C4-2B (cell line): ENCODE measurements around the gene NSD1.
A peak's percentile ranks its signal among the peaks of the same experiment; 100 is the strongest.

Experiments
- ZFX ChIP-seq: fragments of 450-650 bp; IDR thresholded peaks from 2 replicates; pipeline ENCODE4 v1.6.1; 2017
- TF ChIP-seq, protein P1 (sequence below): fragments of 450-650 bp; conservative IDR thresholded peaks from 2 replicates; pipeline ENCODE4 v1.5.1; 2017; ENCODE audit warnings: mild to moderate bottlenecking

DNA sequence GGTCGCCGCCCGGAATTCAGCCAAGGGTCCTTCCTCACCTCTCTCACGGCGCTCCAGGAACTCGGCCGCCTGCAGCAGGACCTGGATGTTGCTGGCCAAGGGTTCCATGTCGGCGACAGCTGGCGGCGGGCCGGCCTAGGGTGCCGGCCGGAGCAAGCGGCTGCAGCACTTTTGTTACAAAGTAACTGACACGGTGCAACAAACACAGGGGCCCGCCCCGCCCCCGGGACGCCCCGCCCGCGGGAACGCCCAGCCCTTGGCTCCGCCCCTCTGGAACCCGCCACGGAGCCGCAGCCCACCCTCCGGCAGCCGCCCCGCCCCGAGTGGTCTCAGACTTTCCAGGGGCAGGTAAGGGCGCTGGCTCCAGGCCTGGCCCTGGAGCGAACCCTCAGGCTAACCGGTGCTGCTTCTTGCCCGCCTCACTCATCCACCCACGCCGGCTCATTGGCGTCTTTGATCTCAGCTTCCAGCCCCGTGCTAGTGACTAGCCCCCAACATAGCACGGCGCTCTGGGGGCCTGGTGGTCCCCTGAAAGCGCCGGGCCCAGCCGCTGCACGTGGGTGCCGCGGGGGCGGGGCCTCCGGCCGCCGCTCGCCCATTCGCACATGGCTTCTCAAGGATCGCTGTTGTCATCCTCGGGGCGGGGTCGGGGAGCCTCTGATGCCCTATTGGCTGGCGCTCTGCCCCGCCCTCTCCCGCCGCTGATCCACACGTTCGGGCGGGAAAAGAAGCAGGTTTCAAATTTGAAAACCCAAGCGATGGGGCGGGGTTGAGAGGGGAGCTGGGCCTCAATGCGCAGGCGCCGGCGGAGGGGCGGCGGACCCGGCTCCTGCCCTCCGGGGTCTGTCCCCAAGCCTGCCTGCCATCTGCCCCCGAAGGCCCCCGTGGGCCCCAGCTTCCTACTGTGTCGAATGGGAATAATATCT lies 178.4 kb downstream of the NSD1 start, which contains the start of gene MXD3:
- TF ChIP-seq, protein P1, sequence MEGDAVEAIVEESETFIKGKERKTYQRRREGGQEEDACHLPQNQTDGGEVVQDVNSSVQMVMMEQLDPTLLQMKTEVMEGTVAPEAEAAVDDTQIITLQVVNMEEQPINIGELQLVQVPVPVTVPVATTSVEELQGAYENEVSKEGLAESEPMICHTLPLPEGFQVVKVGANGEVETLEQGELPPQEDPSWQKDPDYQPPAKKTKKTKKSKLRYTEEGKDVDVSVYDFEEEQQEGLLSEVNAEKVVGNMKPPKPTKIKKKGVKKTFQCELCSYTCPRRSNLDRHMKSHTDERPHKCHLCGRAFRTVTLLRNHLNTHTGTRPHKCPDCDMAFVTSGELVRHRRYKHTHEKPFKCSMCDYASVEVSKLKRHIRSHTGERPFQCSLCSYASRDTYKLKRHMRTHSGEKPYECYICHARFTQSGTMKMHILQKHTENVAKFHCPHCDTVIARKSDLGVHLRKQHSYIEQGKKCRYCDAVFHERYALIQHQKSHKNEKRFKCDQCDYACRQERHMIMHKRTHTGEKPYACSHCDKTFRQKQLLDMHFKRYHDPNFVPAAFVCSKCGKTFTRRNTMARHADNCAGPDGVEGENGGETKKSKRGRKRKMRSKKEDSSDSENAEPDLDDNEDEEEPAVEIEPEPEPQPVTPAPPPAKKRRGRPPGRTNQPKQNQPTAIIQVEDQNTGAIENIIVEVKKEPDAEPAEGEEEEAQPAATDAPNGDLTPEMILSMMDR = no peak
- peak; percentile 60; the same call in 1 of the 2 replicates for TF ChIP-seq ZFX
